Cortex of kidney (tissue), 1 donor: ENCODE results near the gene EIF4H.
"Not testable (repeated sequence)": the region's sequence is repeated elsewhere in the genome, so short reads cannot be mapped to it uniquely, and the experiment has no call there.

ENCODE experiments used
- DNase-seq: peaks from one replicate; lab custom pipeline; 2025; lab: John Stamatoyannopoulos, UW

Gene EIF4H

DNA sequence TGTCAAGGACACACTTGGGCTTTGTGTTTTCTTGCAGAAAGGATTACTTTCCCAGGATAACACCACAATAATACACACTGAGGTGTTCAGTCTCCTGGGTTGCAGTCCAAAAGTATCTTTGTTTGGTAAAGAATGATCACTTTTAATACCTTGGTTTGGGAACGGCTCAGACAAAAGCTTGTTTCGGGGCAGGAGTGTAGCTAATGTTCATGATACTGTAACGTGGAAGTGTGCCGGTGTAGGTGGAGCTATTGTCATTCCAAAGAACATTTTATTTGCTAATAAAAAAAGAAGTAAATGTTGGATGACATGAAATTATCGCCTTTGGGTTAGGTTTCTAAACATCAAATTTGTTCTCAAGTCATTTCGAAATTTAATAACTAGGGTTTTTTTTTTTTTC lies 1.2 kb downstream of the EIF4H start:
- DNase-seq, result no peak

DNA sequence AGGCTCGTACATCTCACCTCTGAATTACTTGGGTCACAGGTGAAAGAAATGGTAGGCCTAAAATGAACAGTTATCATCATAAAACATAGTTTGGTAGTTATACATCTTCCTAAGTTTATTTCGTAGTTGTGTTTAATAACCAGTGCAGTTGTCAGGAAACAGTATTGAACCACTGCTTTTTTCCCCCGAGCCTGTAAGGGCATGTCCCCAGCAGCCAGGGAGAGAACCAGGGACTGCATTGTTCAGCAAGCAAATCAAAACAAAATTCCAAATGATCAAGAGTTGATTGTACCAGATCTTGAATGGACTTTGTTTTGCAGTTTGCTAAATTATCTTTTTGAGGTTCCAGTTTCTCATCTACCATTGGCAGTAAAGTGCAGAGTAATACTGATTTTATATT lies 2.4 kb downstream of the EIF4H start:
- DNase-seq, result no peak

DNA sequence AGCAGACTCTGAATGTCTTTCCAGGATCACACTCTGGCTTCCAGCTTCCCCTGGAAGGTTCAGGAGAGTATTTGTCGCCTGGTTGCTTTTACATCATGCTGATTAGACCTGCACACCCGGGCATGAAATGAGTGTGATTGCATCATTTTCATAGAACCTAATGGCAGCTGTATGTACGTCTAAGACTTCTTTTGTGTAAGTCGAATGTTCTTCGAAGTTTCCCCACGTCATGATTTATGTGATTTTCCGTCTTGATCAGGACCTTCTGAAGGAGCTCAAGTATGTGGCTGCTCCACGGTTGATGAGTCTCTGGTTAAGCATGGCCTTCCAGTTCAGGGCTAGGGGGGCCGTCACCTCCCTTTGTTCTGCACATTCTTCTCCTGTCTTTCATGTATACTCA lies 4.5 kb downstream of the EIF4H start:
- no peak for DNase-seq

GRCh38 chr7:74179935-74180604 lies 5.9 kb downstream of the EIF4H start:
- DNase-seq, result no peak

- DNase-seq, result no peak
These were observed 6.7 kb downstream of the EIF4H start for GRCh38 chr7:74180866-74181265.

DNA sequence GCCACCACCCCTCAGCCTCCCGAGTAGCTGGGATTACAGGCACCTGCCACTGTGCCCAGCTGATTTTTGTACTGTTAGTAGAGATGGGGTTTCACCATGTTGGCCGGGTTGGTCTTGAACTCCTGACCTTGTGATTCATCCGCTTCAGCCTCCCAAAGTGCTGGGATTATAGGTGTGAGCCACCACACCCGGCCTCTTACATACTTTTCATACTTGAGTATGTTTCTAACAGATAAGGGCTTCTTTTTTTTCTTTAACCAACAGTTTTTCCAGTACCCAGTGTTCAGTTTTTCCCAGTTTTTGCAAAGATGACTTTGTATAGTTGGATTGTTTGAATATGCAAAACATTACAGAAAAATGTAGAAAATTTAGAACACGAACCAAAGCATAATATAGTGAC lies 7.7 kb downstream of the EIF4H start:
- DNase-seq, result no peak

- no peak for DNase-seq
These were observed 8.4 kb downstream of the EIF4H start for GRCh38 chr7:74182453-74183090.

DNA sequence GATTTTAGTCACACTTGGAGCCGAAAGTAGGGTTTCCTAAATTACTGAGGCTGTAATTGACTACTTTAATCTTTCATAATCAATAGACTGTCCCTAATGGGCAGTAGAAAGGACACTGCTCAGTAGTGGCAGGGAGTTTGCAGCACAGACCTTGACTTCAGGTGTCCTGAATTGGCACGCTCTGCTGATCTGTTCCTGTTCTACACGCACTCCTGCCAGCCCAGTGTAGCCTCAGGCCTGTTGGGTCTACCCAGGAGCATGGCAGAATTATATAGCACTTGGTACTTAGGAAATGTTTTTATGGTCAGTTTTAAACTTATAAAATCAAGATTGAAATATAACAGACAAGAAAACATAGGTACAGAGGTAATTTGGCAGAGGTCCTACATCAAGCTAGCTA lies 9.0 kb downstream of the EIF4H start:
- no peak for DNase-seq

GRCh38 chr7:74183653-74184450 lies 9.7 kb downstream of the EIF4H start:
- no peak for DNase-seq

DNA sequence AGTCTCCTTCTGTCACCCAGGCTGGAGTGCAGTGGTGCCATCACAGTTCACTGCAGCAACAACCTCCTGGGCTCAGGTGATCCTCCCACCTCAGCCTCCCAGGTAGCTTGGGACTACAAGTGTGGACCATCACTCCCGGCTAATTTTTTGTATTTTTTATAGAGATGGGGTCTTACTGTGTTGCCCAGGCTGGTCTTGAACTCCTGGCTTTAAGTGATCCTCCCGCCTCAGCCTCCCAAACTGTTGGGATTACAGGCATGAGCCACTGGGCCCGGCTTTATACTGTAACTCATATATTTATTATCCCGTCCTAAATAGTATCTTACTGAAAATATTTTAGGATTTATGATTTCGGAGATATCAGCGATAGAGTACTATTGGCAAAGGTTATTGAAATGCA lies 10.9 kb downstream of the EIF4H start:
- no peak for DNase-seq

GRCh38 chr7:74185636-74186035 lies 11.5 kb downstream of the EIF4H start:
- no peak for DNase-seq

GRCh38 chr7:74187915-74188675 lies 13.9 kb downstream of the EIF4H start:
- DNase-seq, result no peak

GRCh38 chr7:74190259-74190658 lies 16.1 kb downstream of the EIF4H start:
- no peak for DNase-seq

DNA sequence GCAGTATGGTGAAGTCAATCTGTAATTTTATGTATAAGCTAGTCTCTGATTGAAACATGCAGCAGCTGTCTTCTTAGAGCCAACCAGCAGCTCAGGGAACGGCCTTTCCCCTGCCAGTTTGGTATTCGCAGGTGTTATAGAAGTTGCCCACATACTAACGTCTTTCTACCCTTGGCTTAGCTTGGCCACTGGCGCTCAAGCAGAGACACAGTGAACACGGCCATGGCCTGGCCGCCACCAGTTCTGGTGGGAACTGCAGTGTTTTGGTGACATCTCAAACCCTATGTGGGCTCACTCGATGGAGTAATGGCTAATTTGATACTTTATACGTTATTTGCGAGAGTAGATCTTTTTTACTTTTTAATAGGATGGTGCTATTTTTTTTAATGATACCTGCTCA lies 17.1 kb downstream of the EIF4H start:
- DNase-seq, result no peak

- DNase-seq, result no peak
These were observed 18.9 kb downstream of the EIF4H start for GRCh38 chr7:74193054-74193453.

DNA sequence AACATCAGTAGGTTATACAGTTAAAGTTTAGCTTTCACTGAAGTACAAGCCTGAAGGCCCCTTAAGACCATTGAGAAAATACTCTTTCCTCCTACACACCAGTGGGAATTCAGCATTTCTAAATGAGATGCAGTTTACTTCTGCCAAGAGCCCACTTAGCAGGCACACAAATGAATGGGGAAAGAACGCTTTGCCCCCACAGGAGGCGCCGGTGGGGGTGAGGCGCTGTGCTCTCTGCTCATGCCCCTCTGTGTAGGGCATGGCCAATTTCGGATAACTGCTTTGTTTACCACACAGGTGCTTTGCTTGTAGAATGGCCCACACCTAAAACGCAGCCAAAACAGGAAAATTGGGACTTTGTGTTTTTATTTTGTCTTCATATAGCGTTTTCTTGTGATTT lies 19.8 kb downstream of the EIF4H start:
- no peak for DNase-seq

GRCh38 chr7:74194686-74195085 lies 20.5 kb downstream of the EIF4H start:
- DNase-seq, result no peak

DNA sequence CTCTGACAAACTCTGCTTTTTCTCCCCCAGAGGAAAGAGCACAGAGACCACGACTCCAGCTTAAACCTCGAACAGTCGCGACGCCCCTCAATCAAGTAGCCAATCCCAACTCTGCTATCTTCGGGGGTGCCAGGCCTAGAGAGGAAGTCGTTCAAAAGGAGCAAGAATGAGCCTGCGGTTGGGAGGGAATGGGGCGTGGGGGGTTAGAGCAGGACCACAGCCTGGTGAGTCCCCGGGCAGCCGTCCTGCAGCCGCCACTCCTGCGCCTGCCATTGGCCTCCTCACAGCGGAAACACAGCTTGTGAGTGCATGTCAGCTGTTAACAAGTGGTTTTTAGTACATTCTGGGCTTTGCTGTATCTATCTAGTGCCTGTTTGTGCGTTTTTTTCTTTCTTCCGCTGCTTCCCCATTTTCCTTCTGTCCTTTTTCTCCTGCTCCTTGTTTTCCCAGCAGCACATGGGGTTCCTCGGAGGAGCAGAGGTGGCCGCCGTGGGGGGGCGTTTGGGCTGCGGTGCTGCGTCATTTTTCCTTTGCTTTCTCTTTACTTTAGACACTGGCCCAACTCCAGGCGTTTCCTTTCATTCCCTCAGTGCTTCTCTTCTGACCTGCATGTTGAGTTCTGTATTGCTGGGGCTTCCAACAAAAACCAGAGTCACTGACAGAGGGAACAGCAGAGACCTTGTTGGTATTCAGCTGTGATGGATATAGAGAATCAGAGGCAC lies 21.1 kb downstream of the EIF4H start:
- DNase-seq, result not testable (repeated sequence)

GRCh38 chr7:74195968-74196654 lies 22.0 kb downstream of the EIF4H start:
- not testable (repeated sequence) for DNase-seq

- DNase-seq, result no peak
These were observed 23.4 kb downstream of the EIF4H start for GRCh38 chr7:74197449-74198124.
